RWPE1 (cell line): ENCODE results near the gene NFKBIA.

Experiments
- CTCF ChIA-PET: fragments of 350-600 bp; sonication (Branson Sonifier 250); formaldehyde crosslinking; extraction: SDS; loops from one replicate; lab custom pipeline; 2021; lab: Yijun Ruan, JAX
- POLR2A ChIA-PET: fragments of 400-600 bp; formaldehyde crosslinking; extraction: SDS; loops from one replicate; lab custom pipeline; 2020; ENCODE audit warnings: antibody characterized with exemption; ENCODE audit not compliant: low non-redundant PET; lab: Yijun Ruan, JAX
- DNase-seq: peaks from one replicate; pipeline ENCODE4 v3.0.0; 2012; ENCODE audit warnings: low spot score
- H3K27ac ChIP-seq: fragments of 450-650 bp; 2 replicates; pipeline ENCODE4 v1.5.1; 2017
- CTCF ChIP-seq: fragments of 450-650 bp; conservative IDR thresholded peaks from 2 replicates; pipeline ENCODE4 v1.5.1; 2017; ENCODE audit warnings: low read depth, mild to moderate bottlenecking

The NFKBIA gene

GRCh38 chr14:35435177-35435576 is 30.6 kb upstream of the NFKBIA start:
- no peak for DNase-seq
- ChIA-PET POLR2A (no interaction called here), CTCF (no interaction called here)
- no peak overlapping the region for H3K27ac ChIP-seq
- no peak for TF ChIP-seq CTCF

GRCh38 chr14:35433826-35434225 is 29.3 kb upstream of the NFKBIA start:
- POLR2A ChIA-PET = no interaction called here
- no peak for TF ChIP-seq CTCF
- CTCF ChIA-PET = interaction anchor here (0.7 kb wide), 1 partner anchor 8 kb away, joined by 7 read pairs; no protein-coding TSS in a partner anchor
- no peak overlapping the region for H3K27ac ChIP-seq
- DNase-seq = no peak

- CTCF ChIA-PET = no interaction called here
- H3K27ac ChIP-seq = no peak overlapping the region
- no peak for TF ChIP-seq CTCF
- DNase-seq = no peak
- POLR2A ChIA-PET = interaction anchor here (0.6 kb wide), 1 partner anchor 23 kb away, joined by 3 read pairs; no protein-coding TSS in a partner anchor
These were observed 26.1 kb upstream of the NFKBIA start for GRCh38 chr14:35430459-35431199.

- no peak for TF ChIP-seq CTCF
- POLR2A ChIA-PET = interaction anchor here (0.6 kb wide), 1 partner anchor 23 kb away, joined by 3 read pairs; no protein-coding TSS in a partner anchor
- CTCF ChIA-PET = interaction anchor here (0.6 kb wide), 1 partner anchor 289 kb away, joined by 6 read pairs; no protein-coding TSS in a partner anchor
- no peak for DNase-seq
- H3K27ac ChIP-seq = no peak overlapping the region
These were observed 25.4 kb upstream of the NFKBIA start for GRCh38 chr14:35429951-35430350.

- TF ChIP-seq CTCF = no peak
- POLR2A ChIA-PET = no interaction called here
- CTCF ChIA-PET = interaction anchor here (0.6 kb wide), 1 partner anchor 8 kb away, joined by 7 read pairs; no protein-coding TSS in a partner anchor
- H3K27ac ChIP-seq = no peak overlapping the region
- no peak for DNase-seq
These were observed 21.3 kb upstream of the NFKBIA start for GRCh38 chr14:35425850-35426249.

GRCh38 chr14:35423621-35424020 is 19.1 kb upstream of the NFKBIA start:
- POLR2A ChIA-PET = no interaction called here

More at GRCh38 chr14:35423621-35424020, 19.1 kb upstream of the NFKBIA start:
- DNase-seq = no peak
- CTCF ChIA-PET = no interaction called here
- no peak overlapping the region for H3K27ac ChIP-seq
- TF ChIP-seq CTCF = no peak
